Kidney epithelial cell (primary cell): Measurements from ENCODE around the gene SLC35F1. TPM values are rescaled to one million over a fixed set of nuclear protein-coding genes. Genes with fewer than 3 reads are reported as not detected.

ENCODE experiments used
- DNase-seq: peaks from one replicate; pipeline ENCODE4 v3.0.0-alpha.2; 2010; ENCODE audit warnings: low read depth
- H3K27me3 ChIP-seq: 2 replicates; pipeline ENCODE4 v1.6.0; 2011; ENCODE audit warnings: low read length; ENCODE audit not compliant: control insufficient read depth, insufficient read depth
- H3K36me3 ChIP-seq: 2 replicates; pipeline ENCODE4 v1.5.1; 2011; ENCODE audit warnings: low read length; ENCODE audit not compliant: control insufficient read depth, insufficient read depth
- H3K4me3 ChIP-seq: 2 replicates; pipeline ENCODE4 v1.5.1; 2011; ENCODE audit warnings: low read depth, mild to moderate bottlenecking, control low read depth, low read length
- CTCF ChIP-seq: IDR thresholded peaks from 2 replicates; pipeline ENCODE4 v1.5.1; 2011; ENCODE audit warnings: mild to moderate bottlenecking, moderate library complexity, low read length, control low read depth, inconsistent platforms; ENCODE audit not compliant: insufficient read depth, poor library complexity, severe bottlenecking
- total RNA-seq: library from RNA; depleted of rRNA; stranded (reverse); fragments of >200 nt; gene quantifications from 2 replicates; pipeline ENCODE4 v1.2.3, GENCODE V29; 2015

The SLC35F1 gene
- total RNA-seq, 1 donor from 2014 or later, result 0.38 TPM

GRCh38 chr6:118102401-118102800, 195.3 kb downstream of the SLC35F1 start:
- no peak for TF ChIP-seq CTCF
- H3K4me3 ChIP-seq, result no peak overlapping the region
- no peaks in the 10 kb centered on the region for H3K27me3 ChIP-seq
- no peaks in the 10 kb centered on the region for H3K36me3 ChIP-seq
- no peak for DNase-seq

GRCh38 chr6:118103381-118104146, 196.5 kb downstream of the SLC35F1 start:
- H3K36me3 ChIP-seq, result no peaks in the 10 kb centered on the region
- no peak for DNase-seq
- no peak for TF ChIP-seq CTCF
- no peak overlapping the region for H3K4me3 ChIP-seq
- no peaks in the 10 kb centered on the region for H3K27me3 ChIP-seq

GRCh38 chr6:118122161-118122725, 215.2 kb downstream of the SLC35F1 start:
- H3K36me3 ChIP-seq, result no peaks in the 10 kb centered on the region
- H3K27me3 ChIP-seq, result no peaks in the 10 kb centered on the region
- H3K4me3 ChIP-seq, result no peak overlapping the region
- no peak for TF ChIP-seq CTCF
- no peak for DNase-seq

- no peak for TF ChIP-seq CTCF
- no peak for DNase-seq
- Histone ChIP-seq H3K4me3 (no peak overlapping the region), H3K27me3 (no peaks in the 10 kb centered on the region), H3K36me3 (no peaks in the 10 kb centered on the region)
Observed at GRCh38 chr6:118122801-118123200, 215.7 kb downstream of the SLC35F1 start.

GRCh38 chr6:118123503-118124037, 216.5 kb downstream of the SLC35F1 start:
- no peaks in the 10 kb centered on the region for H3K36me3 ChIP-seq
- no peak overlapping the region for H3K4me3 ChIP-seq
- H3K27me3 ChIP-seq, result no peaks in the 10 kb centered on the region
- no peak for TF ChIP-seq CTCF
- DNase-seq, result no peak
